ENCODE results near the gene KLF17. TPM values are rescaled to one million over a fixed set of nuclear protein-coding genes. Genes with fewer than 3 reads are reported as not detected.

The KLF17 gene
- total and polyA plus RNA-seq, 2 donors, result 0.95 to 1.3 TPM

DNA sequence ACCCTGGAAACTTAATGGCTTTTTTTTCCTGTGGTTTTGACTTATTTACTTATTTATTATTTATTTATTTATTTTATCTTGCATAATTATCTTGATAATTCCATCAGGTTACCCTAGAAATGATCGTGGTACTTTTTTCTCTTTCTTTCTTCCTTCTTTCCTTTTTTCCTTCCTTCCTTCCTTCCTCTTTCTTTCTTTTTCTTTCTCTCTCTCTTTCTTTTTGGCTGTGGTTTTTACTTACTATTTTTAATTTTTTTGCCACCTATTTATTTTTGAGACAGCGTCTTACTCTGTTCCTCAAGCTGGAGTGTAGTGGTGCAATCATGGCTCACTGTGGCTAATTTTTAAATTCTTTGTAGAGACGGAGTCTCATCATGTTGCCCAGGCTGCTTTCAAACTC lies 29.0 kb downstream of the KLF17 start:
- WGBS, result 89% methylated on average over 3 of the region's 3 CpGs
- no peak for DNase-seq (ENCODE audit: extremely low spot score)
- Histone ChIP-seq H3K4me3 (ENCODE audit: low read depth, low read length) (no peak overlapping the region), H3K36me3 (ENCODE audit: insufficient read depth) (no peaks in the 10 kb centered on the region), H3K27ac (ENCODE audit: low read depth) (no peak overlapping the region), H3K4me1 (ENCODE audit: insufficient read depth) (no peaks in the 10 kb centered on the region)

DNA sequence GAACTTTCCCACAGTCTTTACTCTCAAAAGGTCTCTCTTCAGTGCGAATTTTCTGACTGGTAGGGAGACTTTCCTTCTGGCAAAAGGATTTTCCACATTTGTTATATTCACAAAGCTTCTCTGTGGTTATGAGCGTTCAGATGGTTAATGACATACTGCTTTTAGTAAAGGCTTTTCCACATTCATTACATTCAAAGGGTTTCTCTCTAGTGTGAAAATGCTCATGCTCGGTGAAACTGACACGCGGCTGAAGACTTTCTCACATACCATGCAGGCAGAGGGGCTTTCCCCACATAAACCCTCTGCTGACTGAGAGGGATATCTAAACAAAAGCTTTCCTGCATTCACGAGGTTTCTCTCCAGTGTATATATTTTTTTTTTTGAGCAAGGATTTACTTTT lies 32.7 kb downstream of the KLF17 start:
- WGBS, result 40% methylated on average over 6 of the region's 6 CpGs
- no peak for DNase-seq (ENCODE audit: extremely low spot score)
- Histone ChIP-seq H3K4me3 (ENCODE audit: low read depth, low read length) (no peak overlapping the region), H3K27ac (ENCODE audit: low read depth) (no peak overlapping the region), H3K36me3 (ENCODE audit: insufficient read depth) (no peaks in the 10 kb centered on the region), H3K4me1 (ENCODE audit: insufficient read depth) (no peaks in the 10 kb centered on the region)

DNA sequence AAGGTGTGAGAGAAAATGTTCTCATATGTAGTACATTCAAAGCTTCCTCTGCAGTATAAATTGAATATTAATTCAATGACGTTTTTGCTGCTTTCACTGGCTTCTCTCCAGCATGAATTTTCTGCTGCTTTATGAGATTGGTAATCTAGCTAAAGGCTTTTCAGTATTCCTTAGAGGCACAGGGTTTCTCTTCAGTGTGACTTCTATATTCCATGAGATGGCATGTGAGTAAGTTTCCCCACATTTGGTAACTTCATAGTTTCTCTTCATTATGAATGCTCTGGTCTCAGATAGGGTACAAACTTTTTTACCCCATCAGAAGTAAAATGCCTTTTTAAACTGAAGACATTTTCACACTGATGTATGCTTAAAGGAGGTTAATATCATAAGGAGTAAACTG lies 33.2 kb downstream of the KLF17 start:
- DNase-seq (ENCODE audit: extremely low spot score), result no peak
- WGBS, result 10% methylated on average over 1 of the region's 1 CpG

DNA sequence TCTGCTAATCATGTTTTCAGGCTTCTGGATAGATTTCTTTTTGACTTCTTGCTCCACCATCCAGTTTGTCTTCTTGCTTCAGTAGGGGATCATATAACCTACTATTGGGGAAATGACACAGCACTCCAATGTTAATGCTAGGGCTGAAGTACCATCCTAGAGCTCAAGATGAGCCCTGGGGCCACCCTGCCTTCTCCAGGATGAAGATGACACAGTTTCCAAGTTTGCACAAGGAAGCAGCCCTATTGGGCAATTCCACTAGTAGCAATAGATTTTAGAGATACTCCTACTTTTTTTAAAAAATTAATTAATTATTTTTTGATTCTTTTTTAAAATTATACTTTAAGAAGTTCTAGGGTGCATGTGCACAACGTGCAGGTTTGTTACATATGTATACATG lies 34.1 kb downstream of the KLF17 start:
- 82% methylated on average over 1 of the region's 1 CpG for WGBS
- Histone ChIP-seq H3K36me3 (ENCODE audit: insufficient read depth) (no peaks in the 10 kb centered on the region), H3K4me1 (ENCODE audit: insufficient read depth) (no peaks in the 10 kb centered on the region), H3K27ac (ENCODE audit: low read depth) (no peak overlapping the region), H3K4me3 (ENCODE audit: low read depth, low read length) (no peak overlapping the region)
- DNase-seq (ENCODE audit: extremely low spot score), result no peak

More for the DNA sequence above, 33.2 kb downstream of the KLF17 start:
- Histone ChIP-seq H3K4me1 (ENCODE audit: insufficient read depth) (no peaks in the 10 kb centered on the region), H3K27ac (ENCODE audit: low read depth) (no peak overlapping the region), H3K4me3 (ENCODE audit: low read depth, low read length) (no peak overlapping the region), H3K36me3 (ENCODE audit: insufficient read depth) (no peaks in the 10 kb centered on the region)

DNA sequence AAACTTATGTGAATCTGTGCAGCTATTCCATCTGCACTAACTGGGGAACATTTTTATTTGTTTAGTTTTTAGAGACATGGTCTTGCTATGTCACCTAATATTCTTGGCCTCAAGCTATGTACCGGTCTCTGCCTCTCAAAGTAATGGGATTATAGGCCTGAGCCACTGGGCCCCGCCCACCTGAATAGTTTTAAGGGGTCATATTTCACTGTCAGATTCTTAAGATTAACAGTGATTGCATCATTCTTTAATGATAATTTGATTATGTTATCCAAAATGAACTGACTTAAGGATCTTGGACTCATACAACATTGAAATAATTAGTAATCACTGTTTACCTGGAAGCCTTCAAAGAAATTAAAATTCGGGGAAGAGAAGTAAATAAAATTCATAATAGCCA lies 35.4 kb downstream of the KLF17 start:
- 65% methylated on average over 3 of the region's 3 CpGs for WGBS
- H3K36me3 ChIP-seq (ENCODE audit: insufficient read depth), result no peaks in the 10 kb centered on the region
- H3K4me1 ChIP-seq (ENCODE audit: insufficient read depth), result no peaks in the 10 kb centered on the region
- DNase-seq (ENCODE audit: extremely low spot score), result no peak
- H3K4me3 ChIP-seq (ENCODE audit: low read depth, low read length), result no peak overlapping the region
- no peak overlapping the region for H3K27ac ChIP-seq (ENCODE audit: low read depth)

DNA sequence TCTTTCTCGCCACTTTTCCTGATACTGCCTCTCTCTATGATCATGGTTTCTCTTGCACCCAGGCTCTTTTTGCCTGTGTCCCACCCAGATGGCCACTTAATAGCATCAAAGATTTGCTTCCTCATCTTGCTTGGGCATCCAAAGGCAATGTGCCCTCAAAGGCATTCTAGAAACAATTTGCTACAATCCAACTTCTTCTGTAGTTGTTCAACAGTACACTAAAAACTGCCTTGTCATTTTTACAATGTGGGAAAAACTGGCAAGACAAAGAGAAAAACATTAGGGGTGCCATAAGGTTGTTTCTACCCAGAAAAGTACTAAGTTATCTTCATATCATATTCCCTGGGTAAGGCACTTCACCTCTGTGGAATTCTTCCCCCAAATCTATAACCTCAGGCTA lies 39.3 kb downstream of the KLF17 start:
- Histone ChIP-seq H3K4me3 (ENCODE audit: low read depth, low read length) (no peak overlapping the region), H3K4me1 (ENCODE audit: insufficient read depth) (no peaks in the 10 kb centered on the region), H3K36me3 (ENCODE audit: insufficient read depth) (no peaks in the 10 kb centered on the region), H3K27ac (ENCODE audit: low read depth) (no peak overlapping the region)
- DNase-seq (ENCODE audit: extremely low spot score), result no peak
- WGBS, result 92% methylated on average over 1 of the region's 1 CpG

DNA sequence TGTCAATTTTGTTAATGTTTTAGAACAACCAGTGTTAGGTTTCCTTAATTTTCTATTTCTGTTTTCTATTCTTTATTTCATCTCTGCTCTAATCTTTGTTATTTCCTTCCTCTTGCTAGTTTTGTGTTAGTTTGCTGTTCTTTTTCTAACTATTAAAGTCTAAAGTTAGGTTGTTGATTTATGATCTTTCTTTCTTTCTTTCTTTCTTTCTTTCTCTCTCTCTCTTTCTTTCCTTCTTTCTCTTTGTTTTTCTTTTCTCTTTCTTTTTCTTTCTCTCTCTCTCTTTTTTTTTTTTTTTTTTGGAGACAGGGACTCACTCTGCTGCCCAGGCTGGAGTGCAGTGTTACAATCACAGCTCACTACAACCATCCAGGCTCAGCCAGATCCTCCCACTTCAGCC lies 40.2 kb downstream of the KLF17 start:
- no peak overlapping the region for H3K27ac ChIP-seq (ENCODE audit: low read depth)
- H3K4me1 ChIP-seq (ENCODE audit: insufficient read depth), result no peaks in the 10 kb centered on the region
- H3K4me3 ChIP-seq (ENCODE audit: low read depth, low read length), result no peak overlapping the region
- no peaks in the 10 kb centered on the region for H3K36me3 ChIP-seq (ENCODE audit: insufficient read depth)
- no peak for DNase-seq (ENCODE audit: extremely low spot score)

DNA sequence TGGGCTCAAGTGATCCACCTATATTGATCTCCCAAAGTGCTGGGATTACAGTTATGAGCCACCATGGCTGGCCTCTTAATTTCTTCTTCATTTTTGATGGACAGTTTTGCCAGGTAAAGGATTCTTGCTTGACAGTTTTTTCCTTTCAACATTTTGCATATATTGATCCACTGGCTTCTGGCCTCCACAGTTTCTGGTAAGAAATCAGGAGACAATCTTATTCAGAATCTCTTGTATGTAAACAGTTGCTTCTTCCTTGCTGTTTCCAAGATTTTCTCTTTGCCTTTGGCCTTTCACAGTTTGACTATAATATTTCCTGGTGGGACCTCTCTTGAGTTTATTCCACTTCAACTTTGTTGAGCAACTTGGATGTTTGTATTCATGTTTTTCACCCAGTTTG lies 42.9 kb downstream of the KLF17 start:
- Histone ChIP-seq H3K4me3 (ENCODE audit: low read depth, low read length) (no peak overlapping the region), H3K27ac (ENCODE audit: low read depth) (no peak overlapping the region), H3K36me3 (ENCODE audit: insufficient read depth) (no peaks in the 10 kb centered on the region), H3K4me1 (ENCODE audit: insufficient read depth) (no peaks in the 10 kb centered on the region)
- no peak for DNase-seq (ENCODE audit: extremely low spot score)

DNA sequence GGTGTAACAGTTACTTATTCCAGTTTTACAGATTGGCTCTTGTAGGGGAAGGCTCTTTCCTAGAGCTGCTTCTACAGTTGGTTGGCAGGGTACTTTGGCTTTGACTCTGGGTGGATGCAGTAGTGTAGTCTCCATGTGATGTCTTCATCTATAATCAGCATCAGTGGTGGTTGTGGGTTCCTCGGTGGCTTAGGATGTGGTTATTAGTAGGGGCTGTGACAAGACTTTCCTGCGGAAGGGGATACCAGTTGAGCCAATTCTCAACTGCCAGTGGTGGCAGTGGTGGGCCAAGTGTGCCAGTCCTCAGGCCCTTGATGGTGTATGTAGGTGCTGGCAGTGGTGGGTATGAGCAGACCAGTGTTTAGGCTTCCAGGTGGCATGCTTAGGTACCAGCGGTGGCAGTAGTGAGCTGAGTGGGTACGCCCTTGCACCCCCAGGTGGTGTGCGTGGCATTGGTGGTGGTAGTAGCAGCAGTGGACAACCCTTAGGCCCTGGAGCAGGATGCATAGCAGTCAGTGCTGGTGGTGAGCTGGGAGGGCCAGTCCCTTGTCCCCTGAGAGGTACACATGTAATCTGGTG lies 50.0 kb downstream of the KLF17 start:
- WGBS, result 88% methylated on average over 5 of the region's 5 CpGs

DNA sequence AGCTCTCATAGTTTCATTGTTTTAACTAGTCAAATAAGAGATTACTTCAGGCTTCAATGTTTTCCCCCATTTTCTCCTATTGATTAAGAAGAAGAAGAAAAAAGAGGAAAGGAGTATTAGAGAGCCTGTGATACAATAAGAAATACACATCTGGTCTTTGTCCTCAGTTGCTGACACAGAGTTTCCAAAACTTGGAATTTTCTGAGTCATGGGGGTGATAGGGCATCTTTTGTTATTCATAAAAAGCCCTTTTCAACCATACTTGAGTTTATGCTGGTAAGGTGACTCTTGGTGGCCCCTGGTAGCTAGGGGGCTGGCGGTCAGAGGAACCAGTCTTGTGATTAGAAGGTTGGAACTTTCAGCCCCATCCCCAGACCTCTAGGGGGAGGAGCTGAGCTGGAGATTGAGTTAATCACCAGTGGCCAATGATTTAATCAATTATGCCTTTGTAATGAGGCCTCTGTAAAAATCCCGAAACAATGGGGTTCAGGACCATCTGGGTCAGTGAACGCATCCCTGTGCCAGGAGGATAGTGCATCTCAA lies 51.7 kb downstream of the KLF17 start:
- no peak overlapping the region for H3K4me3 ChIP-seq (ENCODE audit: low read depth, low read length)
- H3K4me1 ChIP-seq (ENCODE audit: insufficient read depth), result no peaks in the 10 kb centered on the region
- 93% methylated on average over 3 of the region's 3 CpGs for WGBS
- DNase-seq (ENCODE audit: extremely low spot score), result no peak
- H3K36me3 ChIP-seq (ENCODE audit: insufficient read depth), result no peaks in the 10 kb centered on the region
- H3K27ac ChIP-seq (ENCODE audit: low read depth), result no peak overlapping the region

More for the DNA sequence above, 50.0 kb downstream of the KLF17 start:
- no peak for DNase-seq (ENCODE audit: extremely low spot score)
- Histone ChIP-seq H3K27ac (ENCODE audit: low read depth) (no peak overlapping the region), H3K4me3 (ENCODE audit: low read depth, low read length) (no peak overlapping the region), H3K4me1 (ENCODE audit: insufficient read depth) (no peaks in the 10 kb centered on the region), H3K36me3 (ENCODE audit: insufficient read depth) (no peaks in the 10 kb centered on the region)

DNA sequence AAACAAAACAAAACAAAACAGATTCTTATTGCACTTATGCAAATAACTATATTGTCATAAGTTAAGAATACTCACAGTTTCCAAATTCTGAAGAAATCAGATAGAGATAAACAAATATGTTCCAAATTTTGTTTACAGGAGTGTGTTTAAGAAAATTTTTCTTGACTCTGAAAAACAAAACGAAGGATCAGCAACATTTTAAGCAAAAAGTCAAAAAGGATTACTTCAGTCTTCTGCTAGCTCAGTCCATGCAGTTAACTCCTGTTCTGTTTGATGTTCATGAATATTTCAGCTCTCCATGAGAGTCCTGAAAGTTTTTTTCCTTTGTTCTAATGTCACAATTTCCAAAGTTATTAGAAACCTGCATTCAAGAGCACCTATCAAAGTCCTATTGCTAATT lies 56.0 kb downstream of the KLF17 start:
- no peak overlapping the region for H3K27ac ChIP-seq (ENCODE audit: low read depth)
- H3K4me3 ChIP-seq (ENCODE audit: low read depth, low read length), result no peak overlapping the region
- no peaks in the 10 kb centered on the region for H3K36me3 ChIP-seq (ENCODE audit: insufficient read depth)
- 78% methylated on average over 1 of the region's 1 CpG for WGBS
- H3K4me1 ChIP-seq (ENCODE audit: insufficient read depth), result no peaks in the 10 kb centered on the region
- DNase-seq (ENCODE audit: extremely low spot score), result no peak

Small RNA genes within 50 kb of the gene (small RNA-seq; reads per million reads assigned to genes)
- gene AL035417.1, result not detected
- not detected for gene OOSP1P1
- not detected for gene RF00019
- gene RN7SL479P, result not detected

Other genes with a start within 250 kb of the KLF17 start
- 1.4 TPM for gene ARTN, start 185.0 kb upstream of the KLF17 start, total RNA-seq
- 2.4 TPM for gene ARTN, start 185.0 kb upstream of the KLF17 start, polyA plus RNA-seq
- 11.5 TPM for gene IPO13, start 171.9 kb upstream of the KLF17 start, total RNA-seq
- 22.2 TPM for gene IPO13, start 171.9 kb upstream of the KLF17 start, polyA plus RNA-seq
- gene DPH2, start 148.8 kb upstream of the KLF17 start, total RNA-seq, result 7.8 TPM
- gene DPH2, start 148.8 kb upstream of the KLF17 start, polyA plus RNA-seq, result 21.7 TPM
- 44.4 TPM for gene ATP6V0B, start 143.9 kb upstream of the KLF17 start, total RNA-seq
- gene ATP6V0B, start 143.9 kb upstream of the KLF17 start, polyA plus RNA-seq, result 120 TPM
- 35.2 TPM for gene B4GALT2, start 139.6 kb upstream of the KLF17 start, total RNA-seq
- 55.9 TPM for gene B4GALT2, start 139.6 kb upstream of the KLF17 start, polyA plus RNA-seq
- 2.8 TPM for gene CCDC24, start 127.2 kb upstream of the KLF17 start, total RNA-seq
- gene CCDC24, start 127.2 kb upstream of the KLF17 start, polyA plus RNA-seq, result 7.2 TPM
- gene SLC6A9, start 87.4 kb upstream of the KLF17 start, total RNA-seq, result 6.1 TPM
- gene SLC6A9, start 87.4 kb upstream of the KLF17 start, polyA plus RNA-seq, result 19.8 TPM
- not detected for gene KLF18, start 22.8 kb downstream of the KLF17 start, total RNA-seq
- not detected for gene KLF18, start 22.8 kb downstream of the KLF17 start, polyA plus RNA-seq
- gene DMAP1, start 94.7 kb downstream of the KLF17 start, total RNA-seq, result 17.2 TPM
- 33.7 TPM for gene DMAP1, start 94.7 kb downstream of the KLF17 start, polyA plus RNA-seq
- gene ERI3, start 236.4 kb downstream of the KLF17 start, total RNA-seq, result 34.3 TPM
- 46.4 TPM for gene ERI3, start 236.4 kb downstream of the KLF17 start, polyA plus RNA-seq

All from urinary bladder (tissue), 4 donors.